GM12878 (cell line): ENCODE measurements around the gene RAD9A. TPM values are rescaled to one million over a fixed set of nuclear protein-coding genes. Genes with fewer than 3 reads are reported as not detected.

ENCODE experiments used
- ATAC-seq: fragments of 200-7000 bp; cut with Tn5 transposase; 3 replicates; pipeline ENCODE4 v1.9.1; 2020; ENCODE audit warnings: mild to moderate bottlenecking, moderate library complexity
- BruUV-seq: library from RNA; stranded (reverse); fragments of 400-500 nt; replicated peaks from 2 replicates; lab custom pipeline; 2021; lab: Mats Ljungman, UMichigan
- CTCF ChIA-PET: fragments of 300-600 bp; sonication (Branson Sonifier 250); formaldehyde crosslinking; extraction: SDS; loops from one replicate; lab custom pipeline; 2021; ENCODE audit warnings: inconsistent platforms; lab: Yijun Ruan, JAX
- POLR2A ChIA-PET: fragments of 350-600 bp; formaldehyde crosslinking; extraction: SDS; loops from one replicate; lab custom pipeline; 2021; ENCODE audit warnings: inconsistent platforms; lab: Charles Lee
- RAD21 ChIA-PET: fragments of 300-600 bp; sonication (Branson Sonifier 250); formaldehyde crosslinking; loops from one replicate; lab custom pipeline; 2023; ENCODE audit warnings: antibody characterized with exemption; ENCODE audit not compliant: unreplicated experiment; lab: Charles Lee
- SMC1A ChIA-PET: fragments of 300-600 bp; sonication (Branson Sonifier 250); formaldehyde crosslinking; loops from one replicate; lab custom pipeline; 2023; ENCODE audit not compliant: unreplicated experiment, uncharacterized antibody; lab: Charles Lee
- DNase-seq: peaks from one replicate; pipeline ENCODE4 v3.0.0-alpha.2; 2011; ENCODE audit warnings: low read depth, low spot score
- FAIRE-seq: peaks from 3 replicates; lab custom pipeline; 2011; peaks lifted over from hg19 to GRCh38; lab: Jason Lieb, UNC
- H2AFZ ChIP-seq: 2 replicates; pipeline ENCODE4 v1.6.0; 2011; ENCODE audit warnings: low read depth, low read length, control low read depth; ENCODE audit not compliant: control insufficient read depth
- H3K27ac ChIP-seq: 2 replicates; pipeline ENCODE4 v1.5.1; 2011; ENCODE audit warnings: control low read depth; ENCODE audit not compliant: control insufficient read depth, insufficient read depth
- H3K27me3 ChIP-seq, 2 experiments: replicated peaks in 1 of 2; 2 replicates each; pipeline versions ENCODE4 v1.6.0 to v1.6.1; 2011; ENCODE audit warnings: low read length in 1 of 2; ENCODE audit not compliant: control insufficient read depth in 2 of 2, insufficient read depth in 2 of 2
- H3K36me3 ChIP-seq, 2 experiments: 2 replicates each; pipeline ENCODE4 v1.5.1; 2011; ENCODE audit warnings: low read length in 1 of 2; ENCODE audit not compliant: control insufficient read depth in 2 of 2, insufficient read depth in 2 of 2
- H3K4me1 ChIP-seq: 2 replicates; pipeline ENCODE4 v1.6.1; 2011; ENCODE audit warnings: mild to moderate bottlenecking, low read length, moderate library complexity, mixed read lengths; ENCODE audit not compliant: control insufficient read depth, insufficient read depth
- H3K4me2 ChIP-seq: 2 replicates; pipeline ENCODE4 v1.6.0; 2011; ENCODE audit warnings: control low read depth; ENCODE audit not compliant: control insufficient read depth, insufficient read depth
- H3K4me3 ChIP-seq: fragments of 200-600 bp; sonication (generic); 2 replicates; pipeline ENCODE4 v1.5.1; 2016
- H3K79me2 ChIP-seq: 2 replicates; pipeline ENCODE4 v1.6.0; 2011; ENCODE audit warnings: low read length; ENCODE audit not compliant: control insufficient read depth, insufficient read depth
- H3K9ac ChIP-seq: 2 replicates; pipeline ENCODE4 v1.8.0; 2011; ENCODE audit warnings: low read length, control low read depth, mixed read lengths; ENCODE audit not compliant: control insufficient read depth, insufficient read depth
- H3K9me3 ChIP-seq: replicated peaks from 3 replicates; pipeline ENCODE4 v1.5.1; 2011; ENCODE audit warnings: mild to moderate bottlenecking, low read length; ENCODE audit not compliant: control insufficient read depth, insufficient read depth
- H4K20me1 ChIP-seq: 2 replicates; pipeline ENCODE4 v1.6.0; 2011; ENCODE audit not compliant: control insufficient read depth, insufficient read depth
- DPF2 ChIP-seq: fragments of 450-650 bp; IDR thresholded peaks from 2 replicates; pipeline ENCODE4 v1.6.1; 2017; ENCODE audit warnings: mild to moderate bottlenecking
- HDAC2 ChIP-seq: fragments of 200-600 bp; sonication (generic); IDR thresholded peaks from 2 replicates; pipeline ENCODE4 v1.6.1; 2017
- IKZF2 ChIP-seq, 2 experiments: fragments of 450-650 bp; IDR thresholded peaks; 2 replicates each; pipeline ENCODE4 v1.6.1; 2017; ENCODE audit warnings: mild to moderate bottlenecking in 2 of 2, moderate library complexity in 2 of 2
- NFXL1 ChIP-seq: fragments of 450-650 bp; IDR thresholded peaks from 2 replicates; pipeline ENCODE4 v1.6.1; 2017; ENCODE audit warnings: antibody characterized with exemption, mild to moderate bottlenecking, borderline replicate concordance
- SIN3A ChIP-seq: IDR thresholded peaks from 2 replicates; pipeline ENCODE4 v1.6.1; 2012; ENCODE audit warnings: low read depth, low read length, improper control_type of control experiment
- STAT1 ChIP-seq: fragments of 450-650 bp; conservative IDR thresholded peaks from 2 replicates; pipeline ENCODE4 v1.6.1; 2014; ENCODE audit warnings: antibody characterized with exemption, mild to moderate bottlenecking
- TARDBP ChIP-seq: IDR thresholded peaks from 2 replicates; pipeline ENCODE4 v1.6.1; 2016; ENCODE audit warnings: borderline replicate concordance
- WGBS: methylation state at CpG from one replicate; pipeline ENCODE4 v1.1.6; 2016; ENCODE audit warnings: low lambda C conversion rate; ENCODE audit not compliant: insufficient replicate concordance, insufficient coverage; ENCODE audit errors: missing lambda C conversion rate; 5-methylcytosine and 5-hydroxymethylcytosine counted together
- in situ Hi-C: fragments of 300-500 bp; cut with MboI; formaldehyde crosslinking; loops from 9 replicates; pipeline ENCODE4 v1.14.3; 2018; ENCODE audit warnings: mixed read lengths
- intact Hi-C: fragments of 100-400 bp; cut with micrococcal nuclease; formaldehyde crosslinking; loops from one replicate; pipeline ENCODE4 v1.14.2; 2022; ENCODE audit not compliant: unreplicated experiment
- polyA plus RNA-seq, 11 experiments: library from polyadenylated mRNA; depleted of rRNA in 4 of 11; unstranded in 6 of 11; stranded (reverse) in 5 of 11; fragments of >200 nt; fragmentation: Nextera tagmentation in 4 of 11; fragmentation: Illumina TruSeq in 1 of 11; extraction: Ambion mirVana in 4 of 11; extraction: Trizol in 1 of 11; gene quantifications; 1 replicate in 1 of 11; 2 replicates in 10 of 11; pipeline versions ENCODE4 v1.2.1 to v1.2.3, GENCODE V29; 2011 to 2016; ENCODE audit warnings: inconsistent platforms in 2 of 11, missing spikeins in 2 of 11, low read depth in 1 of 11
- total RNA-seq, 4 experiments: library from RNA; depleted of rRNA in 3 of 4; stranded (reverse); fragments of >200 nt in 3 of 4; fragmentation: Illumina TruSeq in 1 of 4; extraction: Trizol in 1 of 4; gene quantifications; 2 replicates each; pipeline versions ENCODE4 v1.2.1 to v1.2.3, GENCODE V29; 2013 to 2021
- TF ChIP-seq, protein P1 (sequence below): IDR thresholded peaks from 2 replicates; pipeline ENCODE4 v1.6.1; 2012; ENCODE audit warnings: low read depth, low read length, improper control_type of control experiment
- TF ChIP-seq, protein P2 (sequence below): fragments of 450-650 bp; IDR thresholded peaks from 2 replicates; pipeline ENCODE4 v1.6.1; 2016; ENCODE audit warnings: mild to moderate bottlenecking, moderate library complexity, borderline replicate concordance

RAD9A gene
- total and polyA plus RNA-seq, 10 of the 15 experiments (the other 5 are each of a cell fraction or from before 2014, with no cell fraction given): 1.1 to 36.2 (median 19.8) TPM

DNA sequence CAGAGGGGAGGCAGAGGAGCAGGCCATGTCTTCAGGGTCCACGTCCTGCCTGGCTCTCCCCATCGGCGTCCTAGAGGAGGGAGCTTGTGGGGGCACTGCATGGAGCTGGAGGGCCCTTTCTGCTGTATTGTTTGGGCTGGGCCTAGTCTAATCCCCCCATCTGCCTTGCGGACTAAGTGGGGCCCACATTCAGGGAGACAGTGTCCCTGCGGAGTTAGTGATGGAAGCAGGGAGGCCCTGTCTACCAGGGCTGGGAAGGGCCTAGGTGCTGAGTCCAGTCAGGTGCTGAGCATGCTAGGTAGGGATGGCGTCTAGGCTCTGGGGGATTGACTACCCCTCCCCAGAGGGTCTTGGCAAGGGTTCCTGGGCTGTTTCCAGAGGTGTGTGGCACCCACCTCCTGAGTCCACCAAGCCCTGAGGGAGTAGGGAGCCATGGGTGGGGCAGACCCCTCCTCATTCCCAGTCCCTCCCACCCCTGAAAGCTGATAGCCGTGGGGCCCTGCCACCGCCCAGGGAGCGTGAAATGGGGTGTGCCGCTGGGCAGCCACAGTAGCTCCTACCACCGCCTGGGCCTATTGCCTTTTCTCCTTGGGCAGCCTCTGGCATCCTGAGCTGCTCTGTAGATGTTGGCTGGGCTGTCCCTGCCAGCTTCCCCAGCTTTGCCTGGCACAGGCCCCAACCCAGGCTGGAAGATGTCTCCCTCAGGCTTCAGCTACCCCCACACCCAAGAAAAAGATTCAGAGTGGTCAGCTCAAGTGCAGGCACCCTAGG lies 36.6 kb upstream of the RAD9A start:
- peak overlapping the region; percentile 71 for H3K9ac ChIP-seq
- FAIRE-seq (no peak), DNase-seq (no peak), ATAC-seq (no peak)
- H3K9me3 ChIP-seq: no peaks in the 10 kb centered on the region
- peak overlapping the region; percentile 99 for H3K27ac ChIP-seq
- peaks cover 44% of the 10 kb centered on the region for H3K4me1 ChIP-seq
- intact Hi-C loops (no loop called here), in situ Hi-C loops (no loop called here)
- H3K4me3 ChIP-seq: peak overlapping the region; percentile 20; the same call in 1 of the 2 replicates
- BruUV-seq: no TSS peak
- no peaks in the 10 kb centered on the region; a peak in 1 of 4 replicates for H3K27me3 ChIP-seq
- RAD21 ChIA-PET: interaction anchor here (0.5 to 10.1 kb wide), 12 partner anchors 10 to 227 kb away, joined by 4 to 525 read pairs (median 22); partner anchors contain the start of genes CLCF1, PPP1CA, PTPRCAP and RAD9A
- no peak overlapping the region for H2AFZ ChIP-seq
- H3K36me3 ChIP-seq: no peaks in the 10 kb centered on the region
- SMC1A ChIA-PET: interaction anchor here (1.0 to 15.8 kb wide), 8 partner anchors 10 to 77 kb away, joined by 3 to 646 read pairs (median 6); partner anchors contain the start of genes CLCF1, PPP1CA and RAD9A
- no peaks in the 10 kb centered on the region for H4K20me1 ChIP-seq
- H3K4me2 ChIP-seq: peak overlapping the region; percentile 85
- TF ChIP-seq TARDBP (no peak), SIN3A (no peak), DPF2 (no peak), NFXL1 (no peak), HDAC2 (no peak), IKZF2 (IDR thresholded peaks at IDR 0.05) (no peak), STAT1 (no peak)
- TF ChIP-seq, protein P1, sequence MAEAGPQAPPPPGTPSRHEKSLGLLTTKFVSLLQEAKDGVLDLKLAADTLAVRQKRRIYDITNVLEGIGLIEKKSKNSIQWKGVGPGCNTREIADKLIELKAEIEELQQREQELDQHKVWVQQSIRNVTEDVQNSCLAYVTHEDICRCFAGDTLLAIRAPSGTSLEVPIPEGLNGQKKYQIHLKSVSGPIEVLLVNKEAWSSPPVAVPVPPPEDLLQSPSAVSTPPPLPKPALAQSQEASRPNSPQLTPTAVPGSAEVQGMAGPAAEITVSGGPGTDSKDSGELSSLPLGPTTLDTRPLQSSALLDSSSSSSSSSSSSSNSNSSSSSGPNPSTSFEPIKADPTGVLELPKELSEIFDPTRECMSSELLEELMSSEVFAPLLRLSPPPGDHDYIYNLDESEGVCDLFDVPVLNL: no peak
- TF ChIP-seq, protein P2, sequence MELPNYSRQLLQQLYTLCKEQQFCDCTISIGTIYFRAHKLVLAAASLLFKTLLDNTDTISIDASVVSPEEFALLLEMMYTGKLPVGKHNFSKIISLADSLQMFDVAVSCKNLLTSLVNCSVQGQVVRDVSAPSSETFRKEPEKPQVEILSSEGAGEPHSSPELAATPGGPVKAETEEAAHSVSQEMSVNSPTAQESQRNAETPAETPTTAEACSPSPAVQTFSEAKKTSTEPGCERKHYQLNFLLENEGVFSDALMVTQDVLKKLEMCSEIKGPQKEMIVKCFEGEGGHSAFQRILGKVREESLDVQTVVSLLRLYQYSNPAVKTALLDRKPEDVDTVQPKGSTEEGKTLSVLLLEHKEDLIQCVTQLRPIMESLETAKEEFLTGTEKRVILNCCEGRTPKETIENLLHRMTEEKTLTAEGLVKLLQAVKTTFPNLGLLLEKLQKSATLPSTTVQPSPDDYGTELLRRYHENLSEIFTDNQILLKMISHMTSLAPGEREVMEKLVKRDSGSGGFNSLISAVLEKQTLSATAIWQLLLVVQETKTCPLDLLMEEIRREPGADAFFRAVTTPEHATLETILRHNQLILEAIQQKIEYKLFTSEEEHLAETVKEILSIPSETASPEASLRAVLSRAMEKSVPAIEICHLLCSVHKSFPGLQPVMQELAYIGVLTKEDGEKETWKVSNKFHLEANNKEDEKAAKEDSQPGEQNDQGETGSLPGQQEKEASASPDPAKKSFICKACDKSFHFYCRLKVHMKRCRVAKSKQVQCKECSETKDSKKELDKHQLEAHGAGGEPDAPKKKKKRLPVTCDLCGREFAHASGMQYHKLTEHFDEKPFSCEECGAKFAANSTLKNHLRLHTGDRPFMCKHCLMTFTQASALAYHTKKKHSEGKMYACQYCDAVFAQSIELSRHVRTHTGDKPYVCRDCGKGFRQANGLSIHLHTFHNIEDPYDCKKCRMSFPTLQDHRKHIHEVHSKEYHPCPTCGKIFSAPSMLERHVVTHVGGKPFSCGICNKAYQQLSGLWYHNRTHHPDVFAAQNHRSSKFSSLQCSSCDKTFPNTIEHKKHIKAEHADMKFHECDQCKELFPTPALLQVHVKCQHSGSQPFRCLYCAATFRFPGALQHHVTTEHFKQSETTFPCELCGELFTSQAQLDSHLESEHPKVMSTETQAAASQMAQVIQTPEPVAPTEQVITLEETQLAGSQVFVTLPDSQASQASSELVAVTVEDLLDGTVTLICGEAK: no peak
- POLR2A ChIA-PET: interaction anchor here (0.5 to 11.4 kb wide), 14 partner anchors 10 to 133 kb away, joined by 3 to 183 read pairs (median 14); partner anchors contain the start of genes PPP1CA, PTPRCAP, RAD9A and TBC1D10C
- H3K79me2 ChIP-seq: peaks cover 19% of the 10 kb centered on the region
- whole genome bisulfite sequencing: 83% methylated on average over 11 of the region's 11 CpGs
- CTCF ChIA-PET: interaction anchor here (0.9 to 26.2 kb wide), 9 partner anchors 10 to 228 kb away, joined by 3 to 1301 read pairs (median 7); partner anchors contain the start of genes CLCF1, GSTP1, PPP1CA and RAD9A
